Urinary bladder (tissue), 4 donors: ENCODE measurements around the gene TNRC18. TPM values are rescaled to one million over a fixed set of nuclear protein-coding genes. Genes with fewer than 3 reads are reported as not detected.

Source experiments
- DNase-seq: peaks from one replicate; pipeline ENCODE4 v3.0.0-alpha.2; 2015; ENCODE audit errors: extremely low spot score
- H3K27ac ChIP-seq: one replicate; pipeline ENCODE4 v1.5.1; 2013; ENCODE audit warnings: low read depth, mild to moderate bottlenecking, moderate library complexity
- H3K36me3 ChIP-seq: one replicate; pipeline ENCODE4 v1.6.1; 2013; ENCODE audit warnings: mild to moderate bottlenecking, moderate library complexity; ENCODE audit not compliant: insufficient read depth
- H3K4me1 ChIP-seq: one replicate; pipeline ENCODE4 v1.6.1; 2013; ENCODE audit warnings: mild to moderate bottlenecking, moderate library complexity; ENCODE audit not compliant: insufficient read depth
- H3K4me3 ChIP-seq: one replicate; pipeline ENCODE4 v1.5.1; 2013; ENCODE audit warnings: low read depth, low read length
- WGBS: extraction: QIAGEN DNeasy Blood & Tissue Kit; methylation state at CpG from one replicate; pipeline ENCODE4 v1.1.7; 2013; 5-methylcytosine and 5-hydroxymethylcytosine counted together
- polyA plus RNA-seq: library from polyadenylated mRNA; stranded (reverse); fragments of 200-250 nt; gene quantifications from one replicate; pipeline ENCODE4 v1.2.3, GENCODE V29; 2013
- total RNA-seq: library from RNA; depleted of rRNA; stranded (reverse); fragments of >200 nt; gene quantifications from one replicate; pipeline ENCODE4 v1.2.3, GENCODE V29; 2014
- donor health status: healthy with polysubstance abuse.
- donor health status: healthy.

Gene TNRC18
- total and polyA plus RNA-seq, 2 donors = 63.0 to 76.8 TPM

- Histone ChIP-seq H3K4me1 (peaks cover 3% of the 10 kb centered on the region), H3K36me3 (no peaks in the 10 kb centered on the region), H3K4me3 (no peak overlapping the region), H3K27ac (no peak overlapping the region)
- no peak for DNase-seq
- 86% methylated on average over 33 of the region's 33 CpGs for WGBS
These were observed 29.1 kb downstream of the TNRC18 start for GRCh38 chr7:5394264-5395105.

DNA sequence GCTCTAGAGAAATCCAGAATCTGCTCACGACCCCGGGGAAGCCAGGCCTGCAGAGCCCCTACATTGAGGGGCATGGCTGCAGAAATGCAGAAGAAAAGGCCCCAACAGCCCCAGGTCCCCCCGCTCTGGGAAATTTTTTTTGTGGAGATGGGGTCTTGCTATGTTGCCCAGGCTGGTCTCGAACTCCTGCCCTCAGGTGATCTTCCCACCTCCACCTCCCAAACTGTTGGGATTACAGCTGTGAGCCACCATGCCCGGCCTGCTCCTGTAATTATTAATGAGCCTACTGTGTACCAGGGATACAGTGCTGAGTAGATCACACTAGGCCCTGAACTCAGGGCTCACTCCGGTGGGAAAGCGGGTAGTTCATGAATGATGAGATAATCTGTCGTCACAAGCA lies 29.9 kb downstream of the TNRC18 start:
- WGBS = 90% methylated on average over 8 of the region's 8 CpGs
- no peak for DNase-seq
- H3K27ac ChIP-seq = no peak overlapping the region
- peaks cover 3% of the 10 kb centered on the region for H3K4me1 ChIP-seq
- no peak overlapping the region for H3K4me3 ChIP-seq
- peaks cover 5% of the 10 kb centered on the region for H3K36me3 ChIP-seq

- Histone ChIP-seq H3K4me1 (peaks cover 3% of the 10 kb centered on the region), H3K27ac (no peak overlapping the region)
These were observed 30.3 kb downstream of the TNRC18 start for GRCh38 chr7:5393328-5393727.

DNA sequence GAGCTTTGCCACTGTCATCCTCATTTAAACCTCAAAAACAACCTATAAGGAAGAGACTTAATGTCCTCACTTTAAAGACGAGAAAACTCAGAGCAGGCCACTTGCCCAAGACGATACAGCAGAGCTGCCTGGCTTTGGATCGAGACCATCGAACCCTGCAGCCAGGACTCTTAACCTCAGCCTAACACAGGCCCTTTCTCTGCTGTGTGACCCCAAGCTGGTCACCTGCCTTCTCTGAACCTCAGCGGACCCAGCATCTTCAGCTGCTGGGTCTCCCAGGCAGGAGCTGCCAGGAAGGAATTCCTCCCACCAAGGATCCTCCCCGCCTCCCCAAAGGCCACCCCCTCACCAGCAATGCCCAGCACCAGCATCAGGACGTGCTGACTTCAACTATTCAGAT lies 32.7 kb downstream of the TNRC18 start:
- DNase-seq = no peak
- 81% methylated on average over 7 of the region's 7 CpGs for WGBS
- Histone ChIP-seq H3K4me1 (peaks cover 3% of the 10 kb centered on the region), H3K4me3 (no peak overlapping the region), H3K36me3 (peaks cover 11% of the 10 kb centered on the region), H3K27ac (no peak overlapping the region)

More at GRCh38 chr7:5393328-5393727, 30.3 kb downstream of the TNRC18 start:
- peaks cover 6% of the 10 kb centered on the region for H3K36me3 ChIP-seq
- DNase-seq = no peak
- H3K4me3 ChIP-seq = no peak overlapping the region
- 82% methylated on average over 9 of the region's 9 CpGs for WGBS

GRCh38 chr7:5388905-5389433 lies 34.7 kb downstream of the TNRC18 start:
- Histone ChIP-seq H3K27ac (no peak overlapping the region), H3K4me1 (no peaks in the 10 kb centered on the region), H3K36me3 (peaks cover 11% of the 10 kb centered on the region), H3K4me3 (no peak overlapping the region)
- DNase-seq = no peak
- 82% methylated on average over 64 of the region's 64 CpGs for WGBS

GRCh38 chr7:5388273-5388901 lies 35.2 kb downstream of the TNRC18 start:
- H3K4me1 ChIP-seq = no peaks in the 10 kb centered on the region
- no peak overlapping the region for H3K4me3 ChIP-seq
- no peak for DNase-seq
- H3K27ac ChIP-seq = no peak overlapping the region
- WGBS = 87% methylated on average over 81 of the region's 81 CpGs
- peaks cover 11% of the 10 kb centered on the region for H3K36me3 ChIP-seq

- no peak for DNase-seq
- no peaks in the 10 kb centered on the region for H3K4me1 ChIP-seq
- H3K36me3 ChIP-seq = peaks cover 11% of the 10 kb centered on the region
- no peak overlapping the region for H3K27ac ChIP-seq
- 94% methylated on average over 45 of the region's 45 CpGs for WGBS
- H3K4me3 ChIP-seq = no peak overlapping the region
These were observed 35.9 kb downstream of the TNRC18 start for GRCh38 chr7:5387711-5388245.

- Histone ChIP-seq H3K4me3 (no peak overlapping the region), H3K36me3 (peaks cover 11% of the 10 kb centered on the region), H3K27ac (no peak overlapping the region), H3K4me1 (no peaks in the 10 kb centered on the region)
- 62% methylated on average over 6 of the region's 6 CpGs for WGBS
- DNase-seq = no peak
These were observed 39.0 kb downstream of the TNRC18 start for GRCh38 chr7:5384618-5385017.

- H3K4me3 ChIP-seq = no peak overlapping the region
- no peak overlapping the region for H3K27ac ChIP-seq
- no peak for DNase-seq
- H3K4me1 ChIP-seq = no peaks in the 10 kb centered on the region
- H3K36me3 ChIP-seq = peaks cover 6% of the 10 kb centered on the region
- WGBS = 61% methylated on average over 16 of the region's 16 CpGs
These were observed 40.1 kb downstream of the TNRC18 start for GRCh38 chr7:5383314-5384098.

DNA sequence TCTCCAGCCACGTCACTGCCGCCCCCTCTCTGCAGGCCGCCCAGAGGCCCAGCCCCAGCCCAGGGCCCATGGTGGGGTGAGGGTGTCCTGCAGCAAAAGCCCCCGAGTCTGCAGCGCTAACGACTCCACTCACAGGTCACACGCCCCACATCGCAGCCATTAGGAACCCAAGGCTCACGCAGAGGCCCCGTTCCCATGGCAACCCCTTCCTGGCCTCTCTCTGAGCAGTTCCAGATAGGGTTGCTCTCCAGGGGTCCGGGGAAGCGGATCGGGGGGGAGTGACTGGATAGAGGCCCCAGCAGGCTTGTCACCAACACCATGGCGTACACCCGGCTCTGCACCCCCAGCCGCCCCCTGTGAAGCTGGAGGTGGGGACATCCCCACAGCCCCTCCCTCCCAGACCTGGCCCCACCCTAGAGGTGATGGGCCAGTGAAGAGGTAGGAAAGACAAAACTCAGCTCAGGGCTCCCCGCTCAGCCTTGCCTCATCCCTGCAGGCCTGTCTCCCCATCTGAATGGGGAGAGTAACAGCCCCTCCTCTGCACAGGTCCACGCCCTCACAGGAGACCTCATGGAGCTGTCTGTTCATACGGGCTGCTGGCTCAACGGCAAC lies 41.2 kb downstream of the TNRC18 start:
- 34% methylated on average over 20 of the region's 20 CpGs for WGBS
- DNase-seq = peak; percentile 49
- H3K4me3 ChIP-seq = no peak overlapping the region

GRCh38 chr7:5381071-5381772 lies 42.4 kb downstream of the TNRC18 start:
- no peak for DNase-seq
- Histone ChIP-seq H3K4me1 (no peaks in the 10 kb centered on the region), H3K4me3 (no peak overlapping the region), H3K27ac (no peak overlapping the region), H3K36me3 (no peaks in the 10 kb centered on the region)
- 74% methylated on average over 11 of the region's 11 CpGs for WGBS

More for the DNA sequence above, 41.2 kb downstream of the TNRC18 start:
- Histone ChIP-seq H3K4me1 (no peaks in the 10 kb centered on the region), H3K36me3 (no peaks in the 10 kb centered on the region), H3K27ac (no peak overlapping the region)

GRCh38 chr7:5380350-5381070 lies 43.1 kb downstream of the TNRC18 start:
- 79% methylated on average over 20 of the region's 20 CpGs for WGBS
- Histone ChIP-seq H3K27ac (no peak overlapping the region), H3K4me3 (no peak overlapping the region)

More at GRCh38 chr7:5380350-5381070, 43.1 kb downstream of the TNRC18 start:
- Histone ChIP-seq H3K36me3 (no peaks in the 10 kb centered on the region), H3K4me1 (no peaks in the 10 kb centered on the region)
- DNase-seq = no peak
